AG04450 (cell line): ENCODE measurements around the gene ADCY6. TPM values are rescaled to one million over a fixed set of nuclear protein-coding genes. Genes with fewer than 3 reads are reported as not detected.
"Not testable (repeated sequence)": the region's sequence is repeated elsewhere in the genome, so short reads cannot be mapped to it uniquely, and the experiment has no call there.

Source experiments
- CTCF ChIA-PET: fragments of 300-600, 350-600 bp; formaldehyde crosslinking; extraction: SDS; loops from one replicate; lab custom pipeline; 2022; ENCODE audit warnings: antibody characterized with exemption, inconsistent platforms; lab: Charles Lee
- POLR2A ChIA-PET: fragments of 350-600 bp; formaldehyde crosslinking; extraction: SDS; loops from one replicate; lab custom pipeline; 2021; ENCODE audit warnings: antibody characterized with exemption, inconsistent platforms; lab: Yijun Ruan, JAX
- DNase-seq: peaks from one replicate; pipeline ENCODE4 v3.0.0-alpha.2; 2011; ENCODE audit warnings: low read depth, low spot score
- H3K27ac ChIP-seq: one replicate; pipeline ENCODE4 v1.5.1; 2012; ENCODE audit warnings: low read depth, low read length, control low read depth
- H3K27me3 ChIP-seq: one replicate; pipeline ENCODE4 v1.6.0; 2012; ENCODE audit warnings: low read length; ENCODE audit not compliant: control insufficient read depth, insufficient read depth
- H3K4me3 ChIP-seq: 2 replicates; pipeline ENCODE4 v1.5.1; 2011; ENCODE audit warnings: mild to moderate bottlenecking, low read depth, low read length, control low read depth
- H3K9me3 ChIP-seq: 2 replicates; pipeline ENCODE4 v1.5.1; 2012; ENCODE audit warnings: low read length; ENCODE audit not compliant: control insufficient read depth, insufficient read depth
- CTCF ChIP-seq: IDR thresholded peaks from 2 replicates; pipeline ENCODE4 v1.5.1; 2011; ENCODE audit warnings: low read depth, low read length, control low read depth, inconsistent platforms
- polyA plus RNA-seq: library from polyadenylated mRNA; depleted of rRNA; stranded (reverse); fragments of >200 nt; gene quantifications from 2 replicates; pipeline ENCODE4 v1.2.3, GENCODE V29; 2011

ADCY6 gene
- polyA plus RNA-seq, 1 experiment: 26.7 TPM

DNA sequence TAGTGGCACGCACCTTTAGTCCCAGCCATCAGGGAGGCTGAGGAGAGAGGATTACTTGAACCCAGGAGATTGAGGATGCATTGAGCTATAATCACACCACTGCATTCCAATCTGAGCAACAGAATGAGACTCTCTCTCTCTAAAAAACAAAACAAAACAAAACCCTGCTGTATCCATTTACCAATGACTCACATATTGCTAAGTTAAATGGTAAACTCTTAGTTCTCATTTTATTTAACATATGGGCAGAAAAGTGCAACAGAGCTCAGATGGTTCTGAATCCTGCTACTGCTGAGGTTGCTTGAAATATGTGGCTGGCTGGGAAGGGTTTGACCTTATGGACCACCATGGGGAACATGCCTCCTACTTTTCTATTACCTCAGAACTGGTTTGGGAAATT, 38.7 kb downstream of the ADCY6 start:
- Histone ChIP-seq H3K27me3 (no peaks in the 10 kb centered on the region), H3K4me3 (no peak overlapping the region), H3K9me3 (no peaks in the 10 kb centered on the region), H3K27ac (peak overlapping the region; percentile 39)
- ChIA-PET CTCF (interaction anchor here (1.4 kb wide), 3 partner anchors 13 to 65 kb away, joined by 3 to 13 read pairs (median 9); no protein-coding TSS in a partner anchor), POLR2A (no interaction called here)
- no peak for TF ChIP-seq CTCF
- peak; percentile 29 for DNase-seq

DNA sequence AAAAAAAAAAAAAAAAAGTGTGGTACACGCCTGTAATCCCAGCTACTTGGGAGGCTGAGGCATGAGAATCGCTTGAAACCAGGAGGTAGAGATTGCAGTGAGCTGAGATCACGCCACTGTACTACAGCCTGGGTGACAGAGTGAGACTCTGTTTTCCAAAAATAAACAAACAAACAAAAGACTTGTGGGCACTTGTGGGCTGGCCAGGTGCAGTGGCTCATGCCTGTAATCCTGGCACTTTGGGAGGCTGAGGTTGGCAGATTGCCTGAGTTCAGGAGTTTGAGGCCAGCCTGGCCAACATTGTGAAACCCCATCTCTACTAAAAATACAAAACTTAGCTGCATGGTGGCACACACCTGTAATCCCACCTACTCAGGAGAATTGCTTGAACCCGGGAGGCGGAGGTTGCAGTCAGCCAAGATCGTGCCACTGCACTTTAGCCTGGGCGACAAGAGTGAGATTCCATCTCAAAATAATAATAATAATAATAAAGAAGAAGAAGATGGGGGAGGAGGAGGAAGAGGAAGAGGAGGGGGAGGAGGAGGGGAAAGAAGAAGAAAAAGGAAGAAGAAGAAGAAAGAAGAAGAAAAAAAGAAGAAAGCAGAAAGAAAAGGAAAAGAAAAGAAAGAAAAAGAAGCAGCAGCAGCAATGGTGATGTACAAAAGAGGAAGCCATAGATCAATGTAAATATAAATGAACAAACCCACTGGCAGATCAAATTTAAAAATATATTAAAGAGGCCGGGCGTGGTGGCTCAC, 44.5 kb downstream of the ADCY6 start:
- CTCF ChIA-PET: interaction anchor here (0.7 kb wide), 1 partner anchor 64 kb away, joined by 5 read pairs; no protein-coding TSS in a partner anchor
- TF ChIP-seq CTCF: no peak
- POLR2A ChIA-PET: no interaction called here

DNA sequence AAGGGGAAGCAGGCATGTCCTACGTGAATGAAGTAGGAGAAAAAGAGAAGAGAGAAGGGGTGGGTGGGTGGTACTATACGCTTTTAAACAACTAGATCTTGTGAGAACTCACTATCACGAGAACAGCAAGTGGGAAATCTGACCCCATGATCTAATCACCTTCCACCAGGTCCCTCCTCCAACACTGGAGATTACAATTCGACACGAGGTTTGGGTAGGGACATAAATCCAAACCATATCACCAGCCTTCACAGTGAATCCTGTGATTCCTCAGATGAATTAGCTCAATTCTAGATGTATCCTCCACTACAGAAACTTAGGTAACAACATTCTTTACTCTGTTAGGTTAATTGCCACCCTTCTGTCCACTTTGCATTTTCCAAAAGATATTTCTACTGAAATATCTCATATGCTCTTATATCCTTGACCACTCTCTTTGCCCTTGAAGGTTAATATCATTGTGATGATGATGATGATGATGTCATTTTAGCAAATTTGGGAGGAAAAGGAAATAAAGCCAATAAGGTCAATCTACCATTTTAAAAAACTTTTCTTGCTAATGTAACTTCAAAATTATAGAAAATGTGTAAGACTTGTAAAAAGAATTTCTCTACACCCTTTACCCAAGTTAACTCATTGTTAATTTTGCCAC, 49.1 kb downstream of the ADCY6 start:
- POLR2A ChIA-PET: no interaction called here

More for the DNA sequence above, 44.5 kb downstream of the ADCY6 start:
- H3K9me3 ChIP-seq: no peaks in the 10 kb centered on the region
- no peak for DNase-seq
- no peak overlapping the region for H3K27ac ChIP-seq
- H3K27me3 ChIP-seq: peaks cover 12% of the 10 kb centered on the region
- no peak overlapping the region for H3K4me3 ChIP-seq

GRCh38 chr12:48736456-48736855, 52.4 kb downstream of the ADCY6 start:
- no peak for TF ChIP-seq CTCF
- no peak for DNase-seq
- POLR2A ChIA-PET: no interaction called here
- Histone ChIP-seq H3K27me3 (peaks cover 25% of the 10 kb centered on the region), H3K4me3 (no peak overlapping the region), H3K9me3 (no peaks in the 10 kb centered on the region; the same call in 1 of the 2 replicates), H3K27ac (no peak overlapping the region)
- CTCF ChIA-PET: interaction anchor here (0.5 to 4.1 kb wide), 2 partner anchors 17 to 155 kb away, joined by 3 to 28 read pairs; no protein-coding TSS in a partner anchor

More for the DNA sequence above, 49.1 kb downstream of the ADCY6 start:
- Histone ChIP-seq H3K9me3 (no peaks in the 10 kb centered on the region; the same call in 1 of the 2 replicates), H3K27ac (no peak overlapping the region), H3K4me3 (no peak overlapping the region), H3K27me3 (peaks cover 21% of the 10 kb centered on the region)
- no peak for DNase-seq
- TF ChIP-seq CTCF: no peak
- CTCF ChIA-PET: interaction anchor here (1.2 to 4.1 kb wide), 2 partner anchors 10 to 13 kb away, joined by 4 to 28 read pairs; no protein-coding TSS in a partner anchor

DNA sequence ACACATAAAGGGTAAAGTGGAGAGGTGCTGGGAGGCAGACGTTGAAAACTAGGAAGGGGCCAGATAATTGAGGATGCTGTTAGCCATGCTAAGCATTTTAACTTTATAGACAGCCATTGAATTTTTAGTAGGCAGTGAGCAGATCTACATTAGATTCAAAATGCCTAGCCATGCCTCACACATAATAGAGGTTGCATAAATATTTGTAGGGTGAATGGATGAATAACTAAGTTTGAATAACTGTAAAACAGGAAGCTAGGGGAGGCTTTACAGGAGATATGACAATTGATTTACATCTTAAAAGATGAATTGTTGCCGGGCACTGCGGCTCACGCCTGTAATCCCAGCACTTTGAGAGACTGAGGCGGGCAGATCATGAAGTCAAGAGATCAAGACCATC, 60.1 kb downstream of the ADCY6 start:
- no peak for DNase-seq
- Histone ChIP-seq H3K27me3 (no peaks in the 10 kb centered on the region), H3K9me3 (no peaks in the 10 kb centered on the region), H3K27ac (no peak overlapping the region), H3K4me3 (no peak overlapping the region)
- TF ChIP-seq CTCF: no peak
- ChIA-PET POLR2A (no interaction called here), CTCF (no interaction called here)

DNA sequence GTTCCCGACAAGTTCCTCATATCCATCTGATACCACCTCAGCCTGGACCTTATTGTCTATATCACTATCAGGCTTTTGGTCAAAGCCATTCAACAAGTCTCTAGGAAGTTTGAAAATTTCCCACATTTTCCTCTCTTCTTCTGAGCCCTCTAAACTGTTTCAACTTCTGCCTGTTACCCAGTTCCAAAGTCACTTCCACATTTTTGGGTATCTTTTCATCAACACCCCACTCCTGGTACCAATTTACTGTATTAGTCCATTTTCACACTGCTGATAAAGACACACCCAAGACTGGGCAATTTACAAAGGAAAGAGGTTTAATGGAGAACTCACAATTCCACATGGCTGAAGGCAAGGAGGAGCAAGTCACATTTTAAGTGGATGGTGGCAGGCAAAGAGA, 68.2 kb downstream of the ADCY6 start:
- POLR2A ChIA-PET, H3K4me3 ChIP-seq, H3K27ac ChIP-seq, DNase-seq, H3K27me3 ChIP-seq, CTCF ChIA-PET, H3K9me3 ChIP-seq: not testable (repeated sequence)

DNA sequence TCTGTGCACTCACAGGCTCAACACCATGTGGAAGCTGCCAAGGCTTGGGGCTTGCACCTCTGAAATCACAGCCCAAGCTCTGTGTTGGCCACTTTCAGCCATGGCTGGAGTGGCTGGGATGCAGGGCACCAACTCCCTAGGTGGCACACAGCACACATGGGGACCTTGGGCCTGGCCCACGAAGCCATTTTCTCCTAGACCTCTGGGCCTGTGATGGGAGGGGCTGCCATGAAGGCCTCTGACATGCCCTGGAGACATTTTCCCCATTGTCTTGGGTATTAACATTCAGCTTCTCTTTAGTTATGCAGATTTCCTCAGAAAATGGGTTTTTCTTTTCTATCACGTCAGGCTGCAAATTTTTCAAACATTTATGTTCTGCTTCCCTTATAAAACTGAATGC, 68.7 kb downstream of the ADCY6 start:
- H3K4me3 ChIP-seq, H3K27me3 ChIP-seq, H3K9me3 ChIP-seq, H3K27ac ChIP-seq, POLR2A ChIA-PET, CTCF ChIA-PET, DNase-seq: not testable (repeated sequence)
